GM23338 (cell line): ENCODE results near the gene DNAH11. TPM values are rescaled to one million over a fixed set of nuclear protein-coding genes. Genes with fewer than 3 reads are reported as not detected.

ENCODE experiments used
- ATAC-seq: fragments of 200-7000 bp; cut with Tn5 transposase; 3 replicates; pipeline ENCODE4 v1.9.1; 2020
- DNase-seq: peaks from one replicate; pipeline ENCODE4 v3.0.0-alpha.2; 2015; ENCODE audit warnings: low spot score
- H2AFZ ChIP-seq: fragments of 200-600 bp; sonication (generic); 2 replicates; pipeline ENCODE4 v1.8.0; 2016; ENCODE audit warnings: antibody characterized with exemption, mild to moderate bottlenecking, moderate library complexity
- H3F3A ChIP-seq: fragments of 200-600 bp; sonication (generic); replicated peaks from 2 replicates; pipeline ENCODE4 v1.8.0; 2017; ENCODE audit warnings: antibody characterized with exemption, mixed run types, low read depth
- H3K27ac ChIP-seq: fragments of 200-600 bp; sonication (generic); 2 replicates; pipeline ENCODE4 v1.6.1; 2016; ENCODE audit warnings: low read depth
- H3K27me3 ChIP-seq: fragments of 200-600 bp; sonication (generic); 2 replicates; pipeline ENCODE4 v1.8.0; 2016; ENCODE audit warnings: mild to moderate bottlenecking, mixed run types, moderate library complexity; ENCODE audit not compliant: insufficient read depth
- H3K36me3 ChIP-seq: fragments of 200-600 bp; sonication (generic); 2 replicates; pipeline ENCODE4 v1.8.0; 2016; ENCODE audit warnings: mild to moderate bottlenecking; ENCODE audit not compliant: insufficient read depth
- H3K4me1 ChIP-seq: fragments of 200-600 bp; sonication (generic); 2 replicates; pipeline ENCODE4 v1.8.0; 2016; ENCODE audit warnings: mild to moderate bottlenecking, moderate library complexity; ENCODE audit not compliant: insufficient read depth
- H3K4me2 ChIP-seq: fragments of 200-600 bp; sonication (generic); 2 replicates; pipeline ENCODE4 v1.7.1; 2017; ENCODE audit warnings: mixed run types
- H3K4me3 ChIP-seq: fragments of 200-600 bp; sonication (generic); 2 replicates; pipeline ENCODE4 v1.6.1; 2016; ENCODE audit warnings: mixed run types
- H3K79me2 ChIP-seq: fragments of 200-600 bp; sonication (generic); replicated peaks from 2 replicates; pipeline ENCODE4 v1.8.0; 2017; ENCODE audit warnings: mild to moderate bottlenecking; ENCODE audit not compliant: insufficient read depth
- H3K9me2 ChIP-seq: fragments of 200-600 bp; sonication (generic); 2 replicates; pipeline ENCODE4 v1.8.0; 2017; ENCODE audit not compliant: insufficient read depth
- H4K20me1 ChIP-seq: fragments of 200-600 bp; sonication (generic); replicated peaks from 2 replicates; pipeline ENCODE4 v1.8.0; 2017; ENCODE audit warnings: mild to moderate bottlenecking; ENCODE audit not compliant: insufficient read depth
- H3K27ac Mint-ChIP-seq: 2 replicates; pipeline ENCODE4 v1.8.0; 2020; ENCODE audit warnings: inconsistent platforms, mild to moderate bottlenecking, moderate library complexity, mixed read lengths
- H3K27me3 Mint-ChIP-seq: 3 replicates; pipeline ENCODE4 v1.8.0; 2022; ENCODE audit warnings: low read depth, mild to moderate bottlenecking, moderate library complexity, mixed read lengths, inconsistent platforms; ENCODE audit not compliant: insufficient read depth, poor library complexity
- H3K36me3 Mint-ChIP-seq: 3 replicates; pipeline ENCODE4 v1.8.0; 2021; ENCODE audit warnings: low read depth, mild to moderate bottlenecking, inconsistent platforms, moderate library complexity, mixed read lengths
- H3K4me1 Mint-ChIP-seq: 3 replicates; pipeline ENCODE4 v1.8.0; 2020; ENCODE audit warnings: mild to moderate bottlenecking, inconsistent platforms, mixed read lengths
- H3K4me3 Mint-ChIP-seq: 3 replicates; pipeline ENCODE4 v1.8.0; 2021; ENCODE audit warnings: moderate library complexity, mild to moderate bottlenecking, inconsistent platforms, mixed read lengths
- H3K9me3 Mint-ChIP-seq: 3 replicates; pipeline ENCODE4 v1.8.0; 2020; ENCODE audit warnings: moderate library complexity, mild to moderate bottlenecking, inconsistent platforms, mixed read lengths
- CREB1 ChIP-seq: fragments of 250-450 bp; sonication (Bioruptor Pico); IDR thresholded peaks from 2 replicates; pipeline ENCODE4 v1.5.0; 2020; ENCODE audit warnings: low read depth, mild to moderate bottlenecking, moderate library complexity
- CTCF ChIP-seq, 2 experiments: fragments of 200-600 bp in 1 of 2; sonication (generic) in 1 of 2; conservative IDR thresholded peaks; 2 replicates each; pipeline versions ENCODE4 v1.5.1 to v1.6.1; 2016 to 2017; ENCODE audit warnings: antibody characterized with exemption in 2 of 2, low read depth in 2 of 2, mild to moderate bottlenecking in 2 of 2, moderate library complexity in 1 of 2
- ETS1 ChIP-seq: IDR thresholded peaks from 2 replicates; pipeline ENCODE4 v1.6.1; 2016; ENCODE audit warnings: antibody characterized with exemption
- EZH2 ChIP-seq: fragments of 200-600 bp; sonication (generic); IDR thresholded peaks from one replicate; pipeline ENCODE4 v1.8.0; 2017; ENCODE audit warnings: antibody characterized with exemption, mild to moderate bottlenecking, low read depth; ENCODE audit not compliant: unreplicated experiment
- EZH2phosphoT487 ChIP-seq: fragments of 200-600 bp; sonication (generic); IDR thresholded peaks from one replicate; pipeline ENCODE4 v1.8.1; 2018; ENCODE audit warnings: antibody characterized with exemption; ENCODE audit not compliant: unreplicated experiment
- JUNB ChIP-seq: IDR thresholded peaks from one replicate; pipeline ENCODE4 v1.6.1; 2016; ENCODE audit warnings: antibody characterized with exemption; ENCODE audit not compliant: unreplicated experiment
- NANOG ChIP-seq: IDR thresholded peaks from 2 replicates; pipeline ENCODE4 v1.6.1; 2016; ENCODE audit warnings: antibody characterized with exemption, borderline replicate concordance
- POLR2AphosphoS5 ChIP-seq: IDR thresholded peaks from 2 replicates; pipeline ENCODE4 v1.6.1; 2016; ENCODE audit warnings: antibody characterized with exemption, low read depth
- REST ChIP-seq: IDR thresholded peaks from one replicate; pipeline ENCODE4 v1.6.1; 2018; ENCODE audit warnings: antibody characterized with exemption; ENCODE audit not compliant: unreplicated experiment
- STAT1 ChIP-seq: IDR thresholded peaks from one replicate; pipeline ENCODE4 v1.6.1; 2016; ENCODE audit warnings: antibody characterized with exemption; ENCODE audit not compliant: unreplicated experiment
- ZNF114 ChIP-seq: fragments of 250-450 bp; sonication (Bioruptor Pico); IDR thresholded peaks from 2 replicates; pipeline ENCODE4 v1.5.0; 2020; ENCODE audit warnings: mild to moderate bottlenecking, moderate library complexity
- ZNF331 ChIP-seq: fragments of 250-450 bp; sonication (Bioruptor Pico); IDR thresholded peaks from 2 replicates; pipeline ENCODE4 v1.5.0; 2020; ENCODE audit warnings: low read depth, mild to moderate bottlenecking, moderate library complexity
- ZNF462 ChIP-seq: fragments of 250-450 bp; sonication (Bioruptor Pico); IDR thresholded peaks from 2 replicates; pipeline ENCODE4 v1.5.0; 2020; ENCODE audit warnings: mild to moderate bottlenecking, moderate library complexity
- polyA plus RNA-seq: library from polyadenylated mRNA; unstranded; fragments of >200 nt; fragmentation: Nextera tagmentation; extraction: Ambion mirVana; gene quantifications from 2 replicates; pipeline ENCODE4 v1.2.1, GENCODE V29; 2016
- total RNA-seq: library from RNA; depleted of rRNA; stranded (reverse); fragments of >200 nt; shearing (Covaris generic); gene quantifications from 2 replicates; pipeline ENCODE4 v1.2.3, GENCODE V29; 2014

DNAH11 gene
- total and polyA plus RNA-seq, 2 experiments from 2014 or later, result 9.3 TPM

- no peaks in the 10 kb centered on the region; the same call in 2 of the 3 replicates for H3K9me3 Mint-ChIP-seq
- no peak overlapping the region for H3K27ac ChIP-seq
- no peak overlapping the region for H3K4me3 ChIP-seq
- H3K4me1 ChIP-seq, result no peaks in the 10 kb centered on the region
- H3K79me2 ChIP-seq, result no peaks in the 10 kb centered on the region
- no peaks in the 10 kb centered on the region for H3F3A ChIP-seq
- TF ChIP-seq JUNB (no peak), EZH2 (no peak), NANOG (no peak), CREB1 (CRISPR knock-in tag) (no peak), STAT1 (no peak), CTCF (conservative IDR thresholded peaks at IDR 0.05; ENCODE audit: low read depth in 2 of 2) (no peak), REST (no peak), ETS1 (no peak), EZH2phosphoT487 (no peak), ZNF462 (CRISPR knock-in tag) (no peak), POLR2AphosphoS5 (no peak), ZNF114 (CRISPR knock-in tag) (no peak), ZNF331 (no peak)
- no peak for DNase-seq
- peaks cover 3% of the 10 kb centered on the region; the same call in 2 of the 3 replicates for H3K36me3 Mint-ChIP-seq
- no peak overlapping the region for H3K4me3 Mint-ChIP-seq
- H3K27me3 ChIP-seq, result no peaks in the 10 kb centered on the region
- H3K4me2 ChIP-seq, result no peak overlapping the region
- no peaks in the 10 kb centered on the region for H3K4me1 Mint-ChIP-seq
- H4K20me1 ChIP-seq, result no peaks in the 10 kb centered on the region
- H3K9me2 ChIP-seq, result peaks cover 8% of the 10 kb centered on the region; the same call in 1 of the 2 replicates
- H2AFZ ChIP-seq, result no peak overlapping the region
- no peaks in the 10 kb centered on the region; the same call in 1 of the 2 replicates for H3K36me3 ChIP-seq
- no peak overlapping the region for H3K27ac Mint-ChIP-seq
- ATAC-seq, result no peak
- no peaks in the 10 kb centered on the region for H3K27me3 Mint-ChIP-seq
These were observed 189.1 kb downstream of the DNAH11 start for GRCh38 chr7:21731977-21732376.
